Kasumi-1 (cell line): ENCODE data around the gene MECR.
"Not testable (repeated sequence)": the region's sequence is repeated elsewhere in the genome, so short reads cannot be mapped to it uniquely, and the experiment has no call there.

Experiments
- DNase-seq, 2 experiments: peaks; one replicate each; lab custom pipeline; 2025; lab: John Stamatoyannopoulos, UW

The MECR gene

DNA sequence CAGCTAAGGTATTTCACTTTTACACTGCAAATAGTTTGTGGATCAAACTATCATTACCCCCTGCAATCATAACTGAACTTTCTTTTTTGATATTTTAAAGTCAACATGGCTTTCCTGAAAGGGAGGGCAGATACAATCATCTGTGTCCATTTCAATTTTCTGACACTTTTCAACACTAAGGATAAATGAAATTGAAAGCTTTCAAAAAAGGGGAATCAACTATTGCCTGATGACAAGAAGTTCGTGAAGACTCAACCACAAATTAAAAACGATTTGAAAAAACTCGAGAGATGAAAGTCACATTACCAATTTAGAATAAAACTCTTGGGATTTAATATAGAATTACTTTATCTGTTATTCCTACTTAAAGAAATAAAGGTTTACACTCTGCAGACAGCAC, 60.8 kb downstream of the MECR start:
- no peak for DNase-seq

DNA sequence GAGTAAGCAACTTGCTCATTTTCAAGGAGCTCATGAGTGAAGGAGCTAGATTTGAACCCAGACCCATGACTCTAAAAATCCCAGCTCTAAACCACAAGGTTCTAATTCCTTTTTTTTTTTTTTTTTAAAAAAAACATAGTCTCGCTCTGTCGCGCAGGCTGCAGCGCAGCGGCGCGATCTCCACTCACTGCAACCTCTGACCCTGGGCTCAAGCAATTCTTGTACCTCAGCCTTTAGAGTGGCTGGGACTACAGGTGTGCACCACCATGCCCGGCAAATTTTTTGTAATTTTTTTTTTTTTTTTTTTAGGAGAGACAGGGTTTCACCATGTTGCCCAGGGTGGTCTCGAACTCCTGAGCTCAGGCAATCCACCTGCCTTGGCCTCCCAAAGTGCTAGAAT, 62.8 kb downstream of the MECR start:
- DNase-seq = no peak

DNA sequence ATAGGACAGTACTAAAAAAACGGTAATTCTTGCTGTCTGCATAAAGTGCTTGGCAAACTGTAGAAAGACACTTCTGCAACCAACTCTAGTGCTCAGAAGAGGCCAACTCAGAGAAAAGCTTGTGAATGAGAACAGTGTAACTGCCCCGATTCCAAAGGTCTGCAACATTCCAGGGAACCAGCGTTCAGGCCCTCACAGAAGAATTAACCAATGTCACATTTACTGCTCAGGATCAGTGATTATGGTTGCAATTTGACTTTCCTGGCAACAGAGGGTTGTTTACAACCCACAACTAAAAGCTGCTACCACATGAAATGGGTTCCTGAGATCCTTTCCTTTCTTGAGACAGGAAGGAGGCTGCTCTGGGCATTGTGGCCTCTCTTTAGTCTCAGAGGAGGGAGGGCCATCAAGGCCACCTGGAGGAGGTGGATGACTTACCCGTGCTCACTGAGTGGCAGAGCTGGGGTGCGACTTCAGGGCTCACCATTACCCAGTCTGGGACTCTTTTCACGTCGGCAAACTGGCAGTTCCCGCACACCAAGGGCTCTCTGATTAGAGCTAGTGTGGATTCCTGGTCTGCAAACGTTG, 64.3 kb downstream of the MECR start:
- DNase-seq = no peak

DNA sequence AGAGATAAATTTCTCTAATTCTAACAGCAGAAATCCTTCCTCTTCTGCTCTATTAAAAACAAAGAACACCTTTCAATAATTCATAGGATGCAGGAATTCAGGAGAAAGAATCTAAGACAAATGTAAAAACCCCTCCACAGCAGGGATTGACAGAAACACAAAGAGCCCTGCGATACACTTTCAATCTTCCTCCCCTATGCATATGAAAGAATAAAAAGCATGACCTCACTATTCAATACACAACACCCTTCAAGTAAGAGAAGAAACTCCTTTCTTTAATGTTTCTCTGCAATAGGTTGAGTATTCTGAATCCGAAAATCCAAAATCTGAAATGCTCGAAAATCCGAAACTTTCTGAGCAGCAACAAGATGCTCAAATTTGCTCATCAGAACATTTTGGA, 66.1 kb downstream of the MECR start:
- DNase-seq = no peak

GRCh38 chr1:29162476-29163138, 68.1 kb downstream of the MECR start:
- DNase-seq = no peak

- DNase-seq = no peak
Measured at GRCh38 chr1:29162025-29162424, 68.7 kb downstream of the MECR start.

- no peak for DNase-seq
Measured at GRCh38 chr1:29159773-29160172, 71.0 kb downstream of the MECR start.

DNA sequence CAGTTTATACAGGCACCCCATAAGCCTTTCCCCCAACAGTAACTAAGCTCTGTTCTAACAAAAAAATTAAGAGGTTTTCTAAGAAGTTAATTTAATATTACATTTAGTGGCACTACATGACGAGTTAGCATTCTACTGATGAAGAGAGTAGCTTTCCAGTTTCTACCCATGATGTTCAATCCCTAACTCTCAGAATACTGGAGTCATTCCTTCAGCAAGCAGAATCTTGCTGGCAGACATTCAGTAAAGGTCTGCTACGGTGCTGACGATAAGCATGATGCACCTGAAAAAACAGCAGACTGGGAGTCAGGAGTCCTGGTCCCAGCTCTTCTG, 73.5 kb downstream of the MECR start:
- DNase-seq = no peak

DNA sequence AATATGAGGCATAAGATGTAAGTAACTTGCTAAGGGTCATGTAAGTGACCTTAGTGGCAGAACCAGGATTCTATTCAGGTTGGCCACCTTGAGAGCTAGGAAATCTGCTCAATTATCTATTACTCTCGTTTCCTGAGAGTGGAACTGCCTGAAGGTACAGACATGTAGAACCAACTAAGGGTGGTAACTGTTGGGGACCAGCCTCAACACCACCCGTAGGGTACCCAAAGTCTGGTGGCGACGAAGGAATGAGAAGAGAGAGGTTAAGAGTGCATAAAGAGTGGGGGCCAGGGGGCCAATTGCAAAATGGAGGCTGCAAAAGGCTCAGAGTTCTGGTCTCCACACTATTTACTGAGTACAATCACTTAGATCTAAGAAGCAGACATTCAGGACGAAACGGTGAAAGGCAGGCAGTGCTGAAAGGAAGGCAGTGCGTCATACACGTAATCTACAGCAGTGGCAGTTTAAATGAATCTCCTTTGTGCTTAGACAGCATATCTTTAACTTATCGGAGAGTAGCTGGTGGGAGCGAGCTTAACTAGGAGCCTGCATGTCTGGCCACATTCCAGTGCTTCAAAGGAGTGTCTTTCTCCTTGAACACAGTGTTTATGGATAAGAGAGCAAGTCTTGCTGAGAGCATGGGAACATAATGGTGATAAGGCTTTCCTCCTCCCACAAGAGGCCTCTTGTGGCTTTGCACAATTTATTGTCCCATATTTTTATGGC, 74.0 kb downstream of the MECR start:
- no peak for DNase-seq

- no peak for DNase-seq
Measured at GRCh38 chr1:29152046-29152805, 78.5 kb downstream of the MECR start.

- DNase-seq = not testable (repeated sequence)
Measured at GRCh38 chr1:29150346-29150745, 80.4 kb downstream of the MECR start.

DNA sequence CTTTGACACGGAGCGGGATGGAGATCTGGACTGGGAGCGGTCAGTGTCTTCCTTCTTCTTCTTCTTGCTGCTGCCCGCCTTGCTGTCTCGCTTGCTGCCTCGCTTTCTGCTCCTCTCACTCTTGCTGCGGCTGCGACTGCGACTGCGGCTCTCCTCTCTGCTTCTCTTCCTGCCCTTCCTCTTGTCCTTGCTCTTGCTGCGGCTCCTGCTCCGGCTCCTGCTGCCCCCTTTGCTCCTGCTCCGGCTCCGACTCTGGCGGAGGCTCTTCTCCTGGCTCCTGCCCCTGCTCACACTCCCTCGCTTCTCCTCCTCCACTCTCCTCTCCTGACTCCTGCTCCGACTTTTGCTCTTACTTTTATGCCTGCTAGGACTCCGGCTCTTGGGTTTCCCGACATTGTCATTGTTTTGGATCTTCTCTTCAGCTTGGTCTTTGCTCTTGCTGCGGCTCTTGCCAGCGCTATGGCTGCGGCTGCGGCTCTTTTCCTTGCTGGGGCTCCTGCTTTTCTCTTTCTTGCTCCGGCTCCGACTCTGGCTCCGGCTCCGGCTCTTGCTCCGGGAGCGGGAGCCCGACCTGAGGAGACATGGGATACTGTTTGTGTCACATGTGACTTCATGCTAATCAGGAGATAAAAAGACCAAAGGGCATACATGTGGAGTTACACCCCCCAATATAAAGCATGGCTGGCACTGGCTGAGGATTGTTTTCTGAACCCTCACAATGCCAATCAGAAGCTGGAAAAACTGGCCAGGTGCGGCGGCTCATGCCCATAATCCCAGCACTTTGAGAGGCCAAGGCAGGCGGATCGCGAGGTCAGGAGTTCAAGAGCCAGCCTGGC, 81.9 kb downstream of the MECR start:
- no peak for DNase-seq

DNA sequence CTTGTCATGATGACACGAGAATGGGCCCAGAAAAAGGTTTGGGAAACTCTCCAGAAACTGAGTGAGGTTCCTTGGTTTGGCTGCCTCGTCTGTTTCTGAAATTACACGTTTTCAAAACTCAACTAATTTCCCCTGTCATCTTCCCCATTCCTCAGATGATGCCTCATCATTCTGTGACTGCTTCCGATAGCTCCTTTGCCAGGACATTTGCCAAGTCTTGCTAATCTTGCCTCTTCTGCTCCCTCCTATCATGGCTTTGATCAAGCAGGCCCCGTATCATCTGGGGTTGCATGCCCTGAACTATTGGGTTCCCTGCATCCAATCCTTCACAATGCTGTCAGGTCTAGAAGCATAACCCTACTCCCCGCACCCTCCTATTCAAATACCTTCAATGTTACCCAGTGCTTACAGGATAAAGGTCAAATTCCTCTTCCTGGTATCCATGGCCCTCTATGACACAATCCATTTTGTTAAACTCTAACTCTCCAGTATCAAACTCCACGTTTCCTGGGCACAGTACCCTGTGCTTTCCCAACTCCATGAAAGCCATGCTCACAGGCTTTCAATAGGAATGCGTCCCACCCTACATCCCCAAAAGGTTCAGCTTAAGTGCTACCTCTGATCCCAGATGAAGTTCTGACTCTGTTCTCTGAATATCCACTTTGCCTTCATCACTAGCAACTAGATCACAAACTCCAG, 84.8 kb downstream of the MECR start:
- DNase-seq = no peak

DNA sequence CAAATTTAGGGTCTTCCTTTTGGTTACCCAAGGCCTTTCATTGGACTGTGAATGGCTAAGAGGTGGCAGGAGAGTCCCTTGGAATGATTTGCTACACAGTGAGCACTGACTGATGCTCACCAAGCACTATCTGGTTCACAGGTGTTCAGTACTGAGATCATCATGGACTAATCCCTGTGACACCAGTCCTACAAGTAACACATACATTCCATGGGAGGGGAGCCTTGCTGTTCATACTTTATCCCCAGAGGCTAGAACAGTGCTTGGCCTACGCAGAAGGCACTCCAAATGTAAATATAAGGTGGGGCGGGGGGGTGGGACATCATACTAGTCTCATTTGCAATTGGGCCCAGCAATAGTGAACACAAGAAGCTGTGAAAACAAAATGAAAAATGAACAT, 86.6 kb downstream of the MECR start:
- no peak for DNase-seq

DNA sequence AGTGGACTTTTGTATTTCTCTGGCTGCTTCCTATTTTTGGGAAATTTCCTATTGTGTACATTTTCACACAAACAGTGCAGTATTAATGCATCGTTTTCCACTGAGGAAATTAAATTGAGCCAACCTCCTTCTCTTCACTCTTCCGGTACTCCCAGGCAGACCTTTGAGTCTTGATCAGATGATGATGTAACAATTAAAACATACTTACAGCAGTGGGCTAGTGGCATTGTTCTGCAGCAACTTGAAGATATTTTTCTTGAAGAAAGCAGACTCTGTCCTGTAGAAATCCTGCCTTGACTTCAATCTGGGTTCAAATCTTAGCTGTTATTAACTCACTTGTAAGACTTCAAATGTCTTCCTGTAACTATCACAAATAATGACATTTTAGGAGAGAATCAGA, 88.0 kb downstream of the MECR start:
- DNase-seq = no peak
